GM12891 (cell line): Measurements from ENCODE around the gene R3HDM2.

Source experiments
- PAX5 ChIP-seq: IDR thresholded peaks from 2 replicates; pipeline ENCODE4 v1.6.1; 2011; ENCODE audit warnings: low read length, moderate library complexity, mild to moderate bottlenecking; ENCODE audit not compliant: insufficient read depth, severe bottlenecking
- POLR2A ChIP-seq: IDR thresholded peaks from 2 replicates; pipeline ENCODE4 v1.6.1; 2011; ENCODE audit warnings: low read depth, low read length, control low read depth
- POLR2AphosphoS5 ChIP-seq: IDR thresholded peaks from 2 replicates; pipeline ENCODE4 v1.6.1; 2011; ENCODE audit warnings: low read depth, low read length, control low read depth
- POU2F2 ChIP-seq: IDR thresholded peaks from 2 replicates; pipeline ENCODE4 v1.6.1; 2011; ENCODE audit warnings: low read depth, mild to moderate bottlenecking, control low read depth, low read length, moderate library complexity
- SPI1 ChIP-seq: IDR thresholded peaks from 2 replicates; pipeline ENCODE4 v1.6.1; 2011; ENCODE audit warnings: low read depth, low read length, control low read depth
- TAF1 ChIP-seq: IDR thresholded peaks from 2 replicates; pipeline ENCODE4 v1.6.1; 2011; ENCODE audit warnings: low read depth, low read length, control low read depth

- TF ChIP-seq TAF1, result no peak
- TF ChIP-seq SPI1, result no peak
- no peak for TF ChIP-seq POLR2AphosphoS5
- no peak for TF ChIP-seq POLR2A
- TF ChIP-seq PAX5, result no peak
- no peak for TF ChIP-seq POU2F2
Observed at GRCh38 chr12:57276935-57277563, 153.8 kb downstream of the R3HDM2 start.
